Right atrium auricular region (tissue), 2 donors: ENCODE data around the gene TCF15. TPM values are rescaled to one million over a fixed set of nuclear protein-coding genes. Genes with fewer than 3 reads are reported as not detected.
A peak's percentile ranks its signal among the peaks of the same experiment; 100 is the strongest.

Experiments used
- DNase-seq: peaks from one replicate; pipeline ENCODE4 v3.0.0-alpha.2; 2019; ENCODE audit warnings: low spot score
- H3K27ac ChIP-seq, 2 donors: fragments of 200-600 bp; sonication (generic); 1 replicate in 1 of 2; 2 replicates in 1 of 2; pipeline ENCODE4 v1.5.1; 2016 to 2019
- H3K27me3 ChIP-seq, 2 donors: fragments of 200-600 bp; sonication (generic); one replicate each; pipeline versions ENCODE4 v1.5.1 to v1.6.0; 2017 to 2019
- H3K36me3 ChIP-seq: fragments of 200-600 bp; sonication (generic); one replicate; pipeline ENCODE4 v1.5.1; 2016
- H3K4me1 ChIP-seq, 2 donors: fragments of 200-600 bp; sonication (generic); one replicate each; pipeline versions ENCODE4 v1.5.1 to v1.6.0; 2017 to 2019
- H3K4me3 ChIP-seq, 2 donors: fragments of 200-600 bp; sonication (generic); 1 replicate in 1 of 2; 2 replicates in 1 of 2; pipeline ENCODE4 v1.5.1; 2017 to 2019; ENCODE audit warnings: mild to moderate bottlenecking in 1 of 2, moderate library complexity in 1 of 2
- H3K9me3 ChIP-seq, 2 donors: fragments of 200-600 bp; sonication (generic); one replicate each; pipeline ENCODE4 v1.5.1; 2019
- total RNA-seq, 2 donors: library from RNA; depleted of rRNA; stranded (reverse); fragments of >200 nt; gene quantifications; one replicate each; pipeline ENCODE4 v1.1.0, GENCODE V29; 2016
- TF ChIP-seq, protein P1 (sequence below), 2 donors: fragments of 200-600 bp; sonication (generic); IDR thresholded peaks; one replicate each; pipeline ENCODE4 v1.5.1; 2019; ENCODE audit warnings: antibody characterized with exemption in 2 of 2

The TCF15 gene
- total RNA-seq, 2 donors from 2014 or later: 4.9 to 8.0 TPM

DNA sequence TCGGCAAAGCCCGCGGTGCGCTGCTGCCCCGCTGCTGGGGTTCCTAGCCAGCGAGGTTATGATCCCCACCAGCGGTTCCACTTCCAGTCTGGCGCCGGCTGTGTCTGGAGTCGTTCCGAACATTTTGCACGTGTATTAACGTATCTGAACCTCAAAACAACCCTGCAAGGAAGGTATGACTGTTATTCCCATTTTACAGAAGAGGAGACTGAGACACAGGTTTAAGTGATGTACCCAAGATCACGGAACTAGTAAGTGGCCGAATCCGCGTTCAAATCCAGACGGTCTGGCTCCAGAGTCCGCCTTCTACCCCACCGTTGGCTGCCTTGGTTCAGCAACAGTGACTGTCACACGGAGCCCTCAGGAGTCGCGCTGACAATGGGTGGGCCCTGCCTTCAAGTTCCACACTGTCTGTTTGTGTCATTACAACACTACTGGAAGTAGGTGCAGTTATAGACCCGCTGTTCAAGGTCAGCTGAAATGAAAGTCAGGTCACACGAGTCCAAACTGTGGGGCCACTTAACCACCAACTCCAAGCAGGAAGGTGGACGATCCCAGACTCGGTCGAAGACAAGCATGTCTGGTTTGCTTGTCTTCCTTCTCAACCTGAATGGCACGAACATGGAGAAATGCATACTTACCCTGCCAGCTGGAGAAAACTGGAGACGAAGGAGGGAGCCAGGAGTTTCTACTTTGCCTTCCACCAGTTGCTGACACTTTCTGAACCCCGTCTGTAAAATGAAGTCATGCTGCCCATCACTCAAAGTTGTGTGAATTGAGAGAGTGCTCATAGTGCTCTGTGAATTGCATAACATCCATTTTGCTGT is 43.7 kb upstream of the TCF15 start:
- H3K27ac ChIP-seq: peak overlapping the region; percentile 91 to 95
- TF ChIP-seq, protein P1, sequence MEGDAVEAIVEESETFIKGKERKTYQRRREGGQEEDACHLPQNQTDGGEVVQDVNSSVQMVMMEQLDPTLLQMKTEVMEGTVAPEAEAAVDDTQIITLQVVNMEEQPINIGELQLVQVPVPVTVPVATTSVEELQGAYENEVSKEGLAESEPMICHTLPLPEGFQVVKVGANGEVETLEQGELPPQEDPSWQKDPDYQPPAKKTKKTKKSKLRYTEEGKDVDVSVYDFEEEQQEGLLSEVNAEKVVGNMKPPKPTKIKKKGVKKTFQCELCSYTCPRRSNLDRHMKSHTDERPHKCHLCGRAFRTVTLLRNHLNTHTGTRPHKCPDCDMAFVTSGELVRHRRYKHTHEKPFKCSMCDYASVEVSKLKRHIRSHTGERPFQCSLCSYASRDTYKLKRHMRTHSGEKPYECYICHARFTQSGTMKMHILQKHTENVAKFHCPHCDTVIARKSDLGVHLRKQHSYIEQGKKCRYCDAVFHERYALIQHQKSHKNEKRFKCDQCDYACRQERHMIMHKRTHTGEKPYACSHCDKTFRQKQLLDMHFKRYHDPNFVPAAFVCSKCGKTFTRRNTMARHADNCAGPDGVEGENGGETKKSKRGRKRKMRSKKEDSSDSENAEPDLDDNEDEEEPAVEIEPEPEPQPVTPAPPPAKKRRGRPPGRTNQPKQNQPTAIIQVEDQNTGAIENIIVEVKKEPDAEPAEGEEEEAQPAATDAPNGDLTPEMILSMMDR (IDR thresholded peaks at IDR 0.05): no peak
- no peaks in the 10 kb centered on the region for H3K9me3 ChIP-seq
- no peaks in the 10 kb centered on the region for H3K27me3 ChIP-seq
- peaks cover 0 to 29% of the 10 kb centered on the region in 2 donors for H3K4me1 ChIP-seq
- H3K36me3 ChIP-seq: peaks cover 22% of the 10 kb centered on the region
- H3K4me3 ChIP-seq: peak overlapping the region; percentile 72 to 82
- no peak for DNase-seq

DNA sequence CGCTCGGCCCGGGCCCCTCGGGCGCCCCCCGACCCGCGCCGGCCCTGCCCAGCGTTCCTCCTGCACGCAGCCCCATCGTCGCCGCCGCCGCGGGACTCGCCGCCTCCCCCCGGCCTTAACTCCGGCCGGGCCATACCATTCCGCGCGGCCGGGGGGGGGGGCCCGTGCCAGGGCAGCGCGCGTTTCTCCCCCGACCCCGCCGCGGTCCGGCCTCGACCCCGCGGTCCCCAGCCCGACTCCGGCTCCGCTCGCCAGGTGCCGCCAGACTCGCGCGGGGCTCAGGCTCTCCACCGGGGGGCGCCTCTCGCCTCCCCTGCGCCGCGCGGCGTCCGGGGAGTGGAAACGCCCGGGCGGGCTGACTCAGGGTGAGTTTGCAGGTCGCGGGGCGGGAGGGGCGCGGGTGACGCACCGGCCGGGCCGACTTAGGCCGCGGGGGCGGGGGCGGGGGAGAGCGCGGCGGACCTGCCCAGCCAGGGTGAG is 43.0 kb upstream of the TCF15 start, which contains the start of gene SRXN1:
Gene SRXN1, minus strand, starts transcription at position 91 of the 480 bp plus-strand sequence. Its CDS starts 15 bp downstream, at position 76.
- TF ChIP-seq, protein P1 (IDR thresholded peaks at IDR 0.05): peak; percentile 62 to 75
- peaks cover 0 to 1% of the 10 kb centered on the region in 2 donors for H3K9me3 ChIP-seq
- H3K27me3 ChIP-seq: no peaks in the 10 kb centered on the region
- DNase-seq: peak; percentile 91
- peak within 1 kb of the TSS; percentile 72 to 82 for H3K4me3 ChIP-seq
- peak within 1 kb of the TSS; percentile 91 to 95 for H3K27ac ChIP-seq
- peaks cover 0 to 29% of the 10 kb centered on the region in 2 donors for H3K4me1 ChIP-seq
- H3K36me3 ChIP-seq: peaks cover 28% of the 10 kb centered on the region

DNA sequence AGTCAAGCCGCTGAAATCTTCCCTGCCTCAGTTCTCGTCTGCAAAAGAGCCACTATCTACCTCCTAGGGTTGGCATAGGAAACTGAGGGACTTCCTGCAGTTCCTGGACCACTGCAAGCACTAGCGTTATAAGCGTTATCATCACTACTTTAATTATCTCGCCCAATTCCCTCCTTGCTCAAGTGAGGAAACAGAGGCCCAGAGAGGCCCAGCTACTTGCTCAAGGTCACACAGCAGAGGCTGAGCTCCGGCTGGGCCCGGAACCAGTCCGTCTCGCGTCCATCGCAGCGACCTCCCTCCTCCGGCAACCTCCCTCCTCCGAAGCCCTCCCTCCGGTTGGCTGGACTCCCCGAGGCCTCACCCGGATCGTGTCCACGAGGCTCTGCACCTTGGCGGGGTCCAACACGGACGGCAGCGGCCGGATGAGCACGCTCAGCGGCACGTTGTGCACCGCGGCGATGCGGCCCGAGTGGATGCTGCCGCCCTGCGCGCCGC is 42.6 kb upstream of the TCF15 start:
- Histone ChIP-seq H3K4me1 (peaks cover 0 to 29% of the 10 kb centered on the region in 2 donors), H3K9me3 (peaks cover 0 to 4% of the 10 kb centered on the region in 2 donors), H3K36me3 (peaks cover 33% of the 10 kb centered on the region), H3K27ac (peak overlapping the region; percentile 91 to 95), H3K4me3 (peak overlapping the region; percentile 72 to 82), H3K27me3 (no peaks in the 10 kb centered on the region)
- TF ChIP-seq, protein P1 (IDR thresholded peaks at IDR 0.05): no peak
- no peak for DNase-seq

DNA sequence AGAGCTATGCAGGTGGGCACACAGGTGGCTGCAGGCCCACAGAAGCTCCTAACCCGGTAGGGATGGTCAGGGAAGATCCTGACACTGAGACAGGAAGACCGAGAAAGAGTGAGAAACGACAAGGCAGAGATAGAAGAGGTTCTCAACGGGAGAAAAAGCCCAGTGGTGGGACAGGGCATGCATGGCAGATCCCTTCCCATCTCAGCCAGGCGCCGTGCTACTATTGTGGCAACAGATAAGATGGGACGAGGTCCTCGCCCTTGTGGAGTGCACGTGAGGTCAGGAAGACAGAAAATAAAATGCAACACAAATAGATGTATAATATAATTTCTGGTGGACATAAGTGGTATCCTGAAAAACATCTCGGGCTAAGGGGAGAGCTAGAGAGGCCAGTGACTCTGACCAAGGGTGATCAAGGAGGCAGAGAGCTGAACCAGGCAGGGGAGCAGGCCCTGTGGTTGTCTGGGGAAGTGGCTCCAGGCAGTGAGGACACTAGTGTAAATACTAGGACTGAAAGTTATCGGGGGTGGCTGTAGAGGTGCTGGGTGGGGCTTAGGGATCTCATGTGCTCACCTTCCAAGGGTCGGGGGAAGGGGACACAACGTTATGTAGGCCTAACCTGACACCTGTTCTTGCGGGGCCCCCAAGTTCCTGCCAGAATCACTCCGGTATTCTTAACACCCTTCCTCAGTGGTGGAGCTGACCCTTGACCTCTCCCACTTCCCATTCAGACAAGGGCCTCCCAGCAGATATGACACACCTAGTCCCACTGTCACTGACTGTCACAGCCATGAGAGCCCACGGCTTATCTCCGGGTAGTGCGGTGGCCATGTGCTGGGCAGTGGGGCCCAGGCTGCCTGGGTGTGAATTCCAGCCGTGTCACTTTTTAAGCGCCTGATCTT is 41.9 kb upstream of the TCF15 start:
- H3K27ac ChIP-seq: peak overlapping the region; percentile 91 to 95
- TF ChIP-seq, protein P1 (IDR thresholded peaks at IDR 0.05): no peak
- DNase-seq: peak; percentile 62

DNA sequence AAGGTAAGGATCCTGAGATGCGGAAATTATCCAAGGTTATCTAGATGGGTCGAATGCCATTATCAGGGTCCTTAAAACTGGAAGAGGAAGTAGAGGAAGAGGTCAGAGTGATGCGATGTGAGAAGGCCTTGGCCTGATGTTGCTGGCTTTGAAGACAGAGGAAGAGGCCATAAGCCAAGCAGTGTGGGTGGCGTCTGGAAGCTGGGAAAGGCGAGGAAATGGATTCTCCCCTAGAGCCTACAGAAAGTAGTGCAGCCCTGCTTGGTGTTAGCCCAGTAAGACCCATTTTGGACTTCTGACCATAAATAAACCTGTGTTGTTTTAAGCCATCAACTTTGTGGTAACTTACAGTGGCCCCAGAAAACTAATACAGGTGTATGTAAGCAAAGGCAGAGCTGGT is 40.8 kb upstream of the TCF15 start:
- DNase-seq: no peak
- TF ChIP-seq, protein P1 (IDR thresholded peaks at IDR 0.05): peak in 1 of 2 donors; percentile 14
- Histone ChIP-seq H3K36me3 (peaks cover 43% of the 10 kb centered on the region), H3K9me3 (peaks cover 0 to 4% of the 10 kb centered on the region in 2 donors), H3K4me3 (no peak overlapping the region), H3K27me3 (no peaks in the 10 kb centered on the region), H3K27ac (peak overlapping the region; percentile 91 to 95), H3K4me1 (peaks cover 0 to 44% of the 10 kb centered on the region in 2 donors)

More for the DNA sequence above, 41.9 kb upstream of the TCF15 start:
- Histone ChIP-seq H3K36me3 (peaks cover 40% of the 10 kb centered on the region), H3K4me1 (peaks cover 0 to 34% of the 10 kb centered on the region in 2 donors), H3K27me3 (no peaks in the 10 kb centered on the region), H3K4me3 (peak overlapping the region; percentile 72 to 82), H3K9me3 (peaks cover 0 to 4% of the 10 kb centered on the region in 2 donors)
